Skin of body (tissue), 2 donors: ENCODE measurements around the gene TDRD3. TPM values are rescaled to one million over a fixed set of nuclear protein-coding genes. Genes with fewer than 3 reads are reported as not detected.

Experiments
- DNase-seq: peaks from one replicate; lab custom pipeline; 2025; lab: John Stamatoyannopoulos, UW
- total RNA-seq: library from RNA; depleted of rRNA; stranded (reverse); fragments of >200 nt; gene quantifications from one replicate; pipeline ENCODE4 v1.2.3, GENCODE V29; 2014

TDRD3 gene
- total RNA-seq, 1 donor from 2014 or later = 47.2 TPM

- peak; percentile 15 for DNase-seq
Observed at GRCh38 chr13:60448907-60449510, 52.0 kb downstream of the TDRD3 start.

DNA sequence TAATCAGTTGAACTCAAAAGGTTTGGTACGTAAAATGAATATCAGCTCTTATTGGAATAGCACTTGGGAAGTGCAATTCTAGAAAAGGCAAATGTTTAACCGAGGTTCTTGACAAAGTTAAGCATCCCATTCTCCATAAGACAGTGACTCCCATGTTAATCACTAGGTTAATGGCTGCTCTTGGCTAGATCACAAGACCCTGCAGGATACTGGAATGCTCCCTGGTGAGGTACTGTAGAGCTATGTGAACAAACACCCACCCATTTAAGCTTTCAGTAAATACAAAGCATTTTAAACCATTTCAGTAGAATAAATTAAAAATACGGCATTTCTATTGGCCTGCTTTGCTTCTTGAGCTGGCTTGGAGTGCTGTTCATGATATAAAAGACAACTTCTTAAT lies 56.5 kb downstream of the TDRD3 start:
- DNase-seq = no peak

DNA sequence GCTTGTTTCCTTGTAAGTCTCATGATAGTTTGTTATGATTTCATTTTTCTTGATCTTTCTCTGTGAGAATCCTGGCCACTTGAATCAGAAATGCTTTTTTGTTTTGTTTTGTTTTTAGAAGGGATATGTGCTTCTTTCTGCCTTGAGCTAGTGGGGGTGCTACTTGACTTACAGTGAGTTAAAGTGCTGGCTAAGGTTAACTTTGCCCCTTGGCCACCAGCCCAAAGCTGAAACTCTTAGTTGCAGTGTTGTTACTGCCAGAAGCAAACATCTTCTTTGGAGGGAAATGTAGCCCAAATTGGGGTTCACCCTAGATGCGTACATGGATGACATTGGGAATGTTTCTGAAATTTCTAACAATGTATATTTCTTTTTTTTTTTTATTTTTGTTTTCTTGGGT lies 57.4 kb downstream of the TDRD3 start:
- DNase-seq = no peak

- DNase-seq = no peak
Observed at GRCh38 chr13:60463787-60464186, 66.8 kb downstream of the TDRD3 start.

DNA sequence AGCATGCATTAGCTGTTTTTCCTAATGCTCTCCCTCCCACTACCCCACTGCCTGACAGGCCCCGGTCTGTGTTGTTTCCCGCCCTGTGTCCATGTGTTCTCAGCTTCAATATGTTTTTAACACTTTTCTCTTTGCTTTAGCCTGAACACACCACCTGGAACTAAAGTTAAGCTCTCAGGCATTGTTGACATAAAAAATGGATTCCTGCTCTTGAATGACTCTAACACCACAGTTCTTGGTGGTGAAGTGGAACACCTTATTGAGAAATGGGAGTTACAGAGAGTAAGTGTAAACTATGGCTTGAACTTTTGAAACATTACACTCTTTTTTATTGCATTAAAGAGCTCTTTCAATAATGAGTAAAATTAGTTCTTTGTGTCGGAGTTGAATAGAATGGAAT lies 70.1 kb downstream of the TDRD3 start:
- no peak for DNase-seq

GRCh38 chr13:60479273-60479672 lies 82.3 kb downstream of the TDRD3 start:
- no peak for DNase-seq

DNA sequence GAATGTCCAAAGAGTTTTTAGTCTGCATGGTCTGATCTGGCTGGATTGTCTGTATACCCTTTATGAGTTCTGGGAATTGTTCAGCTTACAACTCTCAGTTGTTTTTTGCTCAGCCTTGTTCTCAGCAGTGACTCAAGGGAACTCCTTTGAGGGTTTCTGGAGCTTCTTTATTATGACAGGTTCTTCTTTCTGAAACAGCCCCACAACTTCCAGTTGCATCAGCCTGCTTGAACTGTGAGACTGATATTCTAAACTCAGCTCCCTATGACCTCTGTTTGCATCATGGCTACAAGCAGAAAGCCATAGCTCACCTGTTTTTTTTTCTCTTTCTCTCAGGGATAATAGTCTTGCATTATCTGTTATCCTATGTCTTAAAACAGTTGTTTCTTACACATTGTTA lies 85.0 kb downstream of the TDRD3 start:
- no peak for DNase-seq

GRCh38 chr13:60484865-60485264 lies 87.8 kb downstream of the TDRD3 start:
- no peak for DNase-seq

DNA sequence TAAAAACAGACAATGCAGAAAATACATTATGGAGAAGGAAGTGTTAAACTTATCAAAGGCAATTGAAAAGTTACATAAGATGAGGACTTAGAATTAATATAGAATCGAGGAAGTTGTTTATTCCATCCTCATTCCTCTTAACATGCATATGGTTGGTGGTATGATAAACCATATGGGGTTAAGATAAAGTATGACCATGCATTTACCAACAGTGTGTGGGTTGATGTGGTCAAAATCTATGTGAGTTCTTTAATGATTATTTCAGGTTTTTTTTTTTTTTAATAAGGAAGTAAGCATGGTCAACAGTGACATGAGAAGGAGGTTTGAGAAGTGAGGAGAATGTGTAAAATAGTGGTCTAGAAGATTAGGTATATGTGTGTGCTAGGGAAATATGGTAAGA lies 94.5 kb downstream of the TDRD3 start:
- DNase-seq = no peak

DNA sequence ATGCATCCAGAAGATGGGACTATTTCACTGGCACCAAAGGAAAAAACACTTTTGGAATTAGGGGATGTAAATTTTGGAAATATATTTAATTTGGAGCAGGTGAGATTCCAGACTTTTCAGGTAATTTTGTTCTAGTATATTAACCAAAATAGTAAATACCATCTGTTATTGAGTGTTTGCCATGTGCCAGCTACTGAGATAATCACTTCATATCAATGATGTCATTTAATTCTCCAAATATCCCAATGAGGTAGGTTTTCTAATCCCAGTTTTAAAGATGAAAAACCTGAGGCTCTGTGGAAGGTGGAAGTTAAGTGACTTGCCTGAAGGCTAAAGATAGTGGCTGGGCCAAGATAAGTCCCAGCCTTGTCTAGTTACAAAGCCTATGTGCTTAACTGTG lies 95.2 kb downstream of the TDRD3 start:
- no peak for DNase-seq

- DNase-seq = no peak
Observed at GRCh38 chr13:60494296-60494695, 97.3 kb downstream of the TDRD3 start.

DNA sequence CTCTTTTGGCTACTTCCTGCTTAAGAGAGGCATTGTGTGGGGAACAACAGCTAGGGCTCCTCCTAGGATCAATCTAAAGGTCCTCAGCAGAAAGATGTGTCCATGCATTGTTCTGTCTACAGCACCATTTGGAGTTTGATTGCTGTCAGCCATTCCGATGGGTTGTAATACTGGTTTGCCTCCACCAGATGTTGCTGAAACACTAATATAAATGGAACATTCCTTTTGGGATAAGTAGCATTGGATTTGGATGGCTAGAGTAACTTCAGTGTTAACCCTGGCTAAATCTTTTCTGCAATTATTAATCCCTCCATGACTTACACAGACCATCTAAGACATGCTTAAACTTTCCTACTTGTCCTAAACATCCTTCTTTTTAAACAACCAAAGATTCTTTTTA lies 104.2 kb downstream of the TDRD3 start:
- DNase-seq = no peak

DNA sequence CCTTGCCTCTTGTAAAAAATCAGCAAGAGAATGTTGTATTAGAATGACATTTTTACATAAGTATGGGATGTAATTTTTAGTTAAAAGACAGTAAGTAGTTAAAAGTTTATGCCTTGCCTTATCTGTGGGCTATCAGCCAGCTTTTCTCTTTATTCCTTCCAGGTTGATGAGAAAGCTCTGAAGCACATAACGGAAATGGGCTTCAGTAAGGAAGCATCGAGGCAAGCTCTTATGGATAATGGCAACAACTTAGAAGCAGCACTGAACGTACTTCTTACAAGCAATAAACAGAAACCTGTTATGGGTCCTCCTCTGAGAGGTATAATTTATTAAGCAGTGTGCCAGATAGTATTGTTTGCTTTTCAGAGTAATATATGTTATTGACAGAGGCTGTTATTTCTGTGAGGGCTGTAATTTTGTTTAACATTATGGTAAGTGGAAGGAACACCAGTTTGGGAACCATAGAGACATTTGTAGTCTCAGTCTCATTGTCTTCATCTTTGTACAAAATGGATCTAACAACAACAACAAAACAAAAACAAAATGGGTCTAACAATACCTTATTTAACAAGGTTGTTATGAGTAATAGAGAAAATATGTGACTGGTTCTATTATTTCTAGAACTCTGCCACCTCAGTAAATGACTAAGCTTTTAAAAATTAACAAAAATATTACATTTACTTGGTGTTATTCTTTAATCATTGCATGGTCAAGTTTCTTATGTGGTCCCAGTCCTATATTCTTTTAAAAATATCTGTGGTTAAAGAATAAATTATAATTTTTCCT lies 112.8 kb downstream of the TDRD3 start:
- DNase-seq = no peak

DNA sequence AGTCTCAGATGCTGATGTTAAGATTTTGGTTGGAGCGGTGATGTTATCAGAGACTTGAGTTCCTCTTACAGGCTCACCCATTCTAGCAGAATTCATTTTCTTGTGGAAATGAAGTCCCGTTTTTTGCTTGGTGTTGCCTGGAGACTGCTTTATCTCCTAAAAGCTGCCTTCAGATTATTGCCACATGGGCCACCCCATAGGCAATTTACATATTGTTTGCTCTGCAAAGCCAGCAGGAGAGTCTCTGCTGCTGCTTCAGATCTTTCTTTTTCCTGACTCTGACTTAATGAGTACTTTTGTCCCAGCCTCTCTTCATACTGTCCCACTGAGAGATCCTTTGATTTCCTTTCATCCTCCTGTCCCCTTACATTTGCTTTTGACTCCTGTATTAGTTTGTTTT lies 114.6 kb downstream of the TDRD3 start:
- DNase-seq = no peak

- DNase-seq = no peak
Observed at GRCh38 chr13:60514891-60515290, 117.9 kb downstream of the TDRD3 start.

DNA sequence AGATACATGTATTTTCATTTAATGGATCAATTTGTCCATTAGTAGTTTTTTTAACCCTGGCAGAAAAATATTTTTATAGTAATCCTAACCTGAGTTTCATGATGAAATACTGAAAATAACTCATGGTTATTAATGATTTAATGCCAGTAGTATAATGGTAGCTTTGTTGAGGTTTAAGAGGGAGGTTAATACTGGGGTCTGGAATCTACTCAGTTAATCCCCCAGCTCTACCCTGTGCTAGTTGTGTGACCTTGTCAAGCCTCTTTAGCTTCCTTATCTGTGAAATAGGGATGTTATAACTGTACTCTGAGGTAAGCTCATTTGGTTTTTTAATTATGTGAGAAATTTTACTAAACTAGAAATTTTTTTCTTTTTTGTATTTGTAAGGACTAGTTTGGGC lies 122.5 kb downstream of the TDRD3 start:
- DNase-seq = no peak

DNA sequence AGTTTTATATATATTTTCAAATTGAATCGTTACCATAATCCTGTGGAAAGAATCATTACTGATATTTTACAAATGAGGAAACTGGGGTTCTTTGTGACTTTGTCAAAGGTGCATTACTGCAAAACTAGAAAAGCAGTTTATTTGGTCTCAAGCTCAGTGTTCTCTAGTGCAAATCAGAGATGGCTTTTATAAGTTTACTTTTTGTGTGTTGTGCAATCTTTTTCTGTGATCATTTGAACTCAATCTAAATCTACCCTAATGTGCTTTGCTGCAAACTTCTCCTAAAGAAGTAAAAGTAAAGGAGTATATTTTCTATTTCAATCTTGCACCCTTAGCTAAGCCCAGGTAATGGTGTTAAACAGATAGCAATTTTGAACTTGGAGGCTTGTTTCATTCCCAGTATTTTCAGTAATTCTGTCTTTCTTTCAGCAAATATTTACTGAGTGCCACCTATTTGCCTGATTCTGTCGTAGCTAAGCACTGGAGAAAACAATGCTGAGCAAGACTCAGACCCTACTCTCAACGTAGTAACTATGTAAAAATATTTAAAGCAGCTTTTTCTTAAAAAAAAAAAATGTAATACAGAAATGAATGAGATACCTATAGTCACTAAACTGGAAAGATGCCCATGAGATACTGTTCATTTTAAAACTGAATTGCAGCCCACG lies 124.0 kb downstream of the TDRD3 start:
- no peak for DNase-seq

- no peak for DNase-seq
Observed at GRCh38 chr13:60538566-60538965, 141.5 kb downstream of the TDRD3 start.

- no peak for DNase-seq
Observed at GRCh38 chr13:60540276-60540675, 143.3 kb downstream of the TDRD3 start.

GRCh38 chr13:60562096-60562780 lies 165.2 kb downstream of the TDRD3 start:
- DNase-seq = no peak

GRCh38 chr13:60571571-60571970 lies 174.6 kb downstream of the TDRD3 start:
- DNase-seq = no peak
